ENCODE data around the gene TRIP6.

TRIP6 gene, protein sequence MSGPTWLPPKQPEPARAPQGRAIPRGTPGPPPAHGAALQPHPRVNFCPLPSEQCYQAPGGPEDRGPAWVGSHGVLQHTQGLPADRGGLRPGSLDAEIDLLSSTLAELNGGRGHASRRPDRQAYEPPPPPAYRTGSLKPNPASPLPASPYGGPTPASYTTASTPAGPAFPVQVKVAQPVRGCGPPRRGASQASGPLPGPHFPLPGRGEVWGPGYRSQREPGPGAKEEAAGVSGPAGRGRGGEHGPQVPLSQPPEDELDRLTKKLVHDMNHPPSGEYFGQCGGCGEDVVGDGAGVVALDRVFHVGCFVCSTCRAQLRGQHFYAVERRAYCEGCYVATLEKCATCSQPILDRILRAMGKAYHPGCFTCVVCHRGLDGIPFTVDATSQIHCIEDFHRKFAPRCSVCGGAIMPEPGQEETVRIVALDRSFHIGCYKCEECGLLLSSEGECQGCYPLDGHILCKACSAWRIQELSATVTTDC

DNA sequence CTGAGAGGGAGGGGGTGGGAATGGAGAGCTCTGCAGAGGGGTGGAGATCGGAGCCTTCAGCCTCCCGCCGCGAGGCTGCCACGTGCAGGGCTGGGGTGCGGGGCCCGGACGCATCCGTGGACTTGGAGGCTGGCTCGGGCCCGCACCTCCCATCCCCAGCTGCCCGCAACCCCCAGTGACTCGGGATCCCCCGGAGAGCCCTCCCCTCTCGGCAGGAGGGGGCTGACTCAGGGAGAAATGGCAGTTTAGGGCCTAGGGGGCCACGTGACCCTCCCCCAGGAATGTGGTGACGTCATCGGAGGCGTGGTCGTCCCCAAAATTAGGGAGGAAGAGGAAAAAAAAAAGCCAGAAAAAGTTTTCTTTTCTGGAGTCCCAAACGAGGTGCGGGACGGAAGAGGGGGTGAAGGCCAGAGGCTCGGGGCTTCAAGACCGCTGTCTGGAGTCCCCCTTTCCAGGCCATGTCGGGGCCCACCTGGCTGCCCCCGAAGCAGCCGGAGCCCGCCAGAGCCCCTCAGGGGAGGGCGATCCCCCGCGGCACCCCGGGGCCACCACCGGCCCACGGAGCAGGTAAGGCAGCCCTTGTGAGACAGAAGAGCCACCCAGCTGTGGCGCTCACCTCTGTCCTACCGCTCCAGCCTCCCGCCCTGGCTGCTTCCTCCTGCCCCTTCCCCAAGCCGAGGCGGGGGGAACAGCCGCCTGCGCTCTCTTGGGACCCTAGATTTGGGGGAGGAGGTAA is at the start of gene TRIP6:
Gene TRIP6 (plus strand): TSS at position 348 of the 736 bp plus-strand sequence. CDS start 111 bp downstream, at position 459.
- CTCF ChIA-PET, result interaction anchor here (1.1 kb wide), 1 partner anchor 15 kb away, joined by 3 read pairs; the partner anchor contains the start of gene SLC12A9
- H3K4me3 Mint-ChIP-seq, result peak within 1 kb of the TSS; percentile 88
- DNase-seq, result peak; percentile 73
- peaks cover 29% of the 10 kb centered on the region for H3K4me1 Mint-ChIP-seq
- H3K27me3 Mint-ChIP-seq, result no peaks in the 10 kb centered on the region
- no peaks in the 10 kb centered on the region for H3K9me3 Mint-ChIP-seq
- H3K27ac Mint-ChIP-seq, result peak within 1 kb of the TSS; percentile 93
- H3K36me3 Mint-ChIP-seq, result peaks cover 30% of the 10 kb centered on the region

- CTCF ChIA-PET, result interaction anchor here (3.7 kb wide), 1 partner anchor 18 kb away, joined by 14 read pairs; no protein-coding TSS in a partner anchor
- Mint-ChIP-seq H3K27me3 (peaks cover 4% of the 10 kb centered on the region), H3K4me1 (no peaks in the 10 kb centered on the region), H3K27ac (no peak overlapping the region), H3K4me3 (no peak overlapping the region), H3K36me3 (no peaks in the 10 kb centered on the region), H3K9me3 (no peaks in the 10 kb centered on the region)
- no peak for DNase-seq
These were observed 48.8 kb upstream of the TRIP6 start for GRCh38 chr7:100818366-100818765.

- H3K9me3 Mint-ChIP-seq, result no peaks in the 10 kb centered on the region
- CTCF ChIA-PET, result no interaction called here
These were observed 48.4 kb upstream of the TRIP6 start for GRCh38 chr7:100818825-100819224.

GRCh38 chr7:100819586-100819985 is 47.6 kb upstream of the TRIP6 start:
- Mint-ChIP-seq H3K9me3 (no peaks in the 10 kb centered on the region), H3K27me3 (peaks cover 16% of the 10 kb centered on the region), H3K4me1 (no peaks in the 10 kb centered on the region), H3K4me3 (no peak overlapping the region), H3K36me3 (no peaks in the 10 kb centered on the region), H3K27ac (no peak overlapping the region)
- DNase-seq, result no peak
- CTCF ChIA-PET, result no interaction called here

More at GRCh38 chr7:100818825-100819224, 48.4 kb upstream of the TRIP6 start:
- Mint-ChIP-seq H3K36me3 (no peaks in the 10 kb centered on the region), H3K27me3 (peaks cover 9% of the 10 kb centered on the region), H3K4me3 (no peak overlapping the region), H3K4me1 (no peaks in the 10 kb centered on the region), H3K27ac (no peak overlapping the region)
- no peak for DNase-seq

DNA sequence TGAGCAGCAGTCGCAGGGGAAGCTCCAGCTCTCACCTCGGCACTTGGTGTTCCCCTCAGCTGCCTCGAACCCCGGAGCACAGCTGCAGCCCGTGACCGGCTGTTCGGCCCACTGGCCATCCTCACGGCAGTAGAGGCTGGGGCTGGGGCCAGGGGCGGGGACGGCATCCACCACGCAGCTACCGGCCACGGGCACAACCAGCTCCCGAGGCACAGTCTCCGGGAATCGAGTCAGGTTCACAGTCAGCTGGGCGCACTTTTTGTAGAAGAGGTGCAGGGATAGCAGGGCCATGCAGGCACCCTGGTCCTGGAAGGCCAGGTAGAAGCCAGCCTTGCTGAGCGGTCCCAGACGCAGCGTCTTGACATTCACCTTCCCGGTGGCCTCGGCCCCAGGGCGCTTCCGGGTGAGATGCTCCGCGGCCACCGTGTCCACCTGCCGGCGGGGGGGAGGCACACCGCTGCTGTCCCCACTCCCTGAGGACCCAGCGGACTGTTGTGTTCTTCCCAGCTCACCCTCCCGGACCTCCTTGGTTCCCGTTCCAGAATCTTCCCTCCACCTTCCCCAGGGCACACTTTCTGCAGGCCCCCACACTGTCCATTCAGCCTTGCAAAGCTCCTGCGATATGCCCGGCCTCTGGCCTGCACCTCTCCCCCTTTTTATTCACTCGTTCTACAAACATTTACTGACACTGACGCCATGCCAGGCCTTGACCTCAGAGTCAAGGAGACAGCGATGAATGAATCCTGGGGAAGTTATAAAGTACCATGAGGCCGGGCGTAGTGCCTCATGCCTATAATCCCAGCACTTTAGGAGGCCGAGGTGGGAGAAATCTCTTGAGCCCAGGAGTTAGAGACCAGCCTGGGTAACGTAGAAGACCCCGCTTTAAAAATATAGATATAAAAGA is 44.7 kb upstream of the TRIP6 start:
- no peak for DNase-seq
- Mint-ChIP-seq H3K27me3 (peaks cover 44% of the 10 kb centered on the region), H3K27ac (no peak overlapping the region), H3K36me3 (peaks cover 2% of the 10 kb centered on the region), H3K4me3 (no peak overlapping the region), H3K4me1 (peaks cover 14% of the 10 kb centered on the region), H3K9me3 (no peaks in the 10 kb centered on the region)
- CTCF ChIA-PET, result interaction anchor here (1.2 kb wide), 1 partner anchor 22 kb away, joined by 3 read pairs; no protein-coding TSS in a partner anchor

DNA sequence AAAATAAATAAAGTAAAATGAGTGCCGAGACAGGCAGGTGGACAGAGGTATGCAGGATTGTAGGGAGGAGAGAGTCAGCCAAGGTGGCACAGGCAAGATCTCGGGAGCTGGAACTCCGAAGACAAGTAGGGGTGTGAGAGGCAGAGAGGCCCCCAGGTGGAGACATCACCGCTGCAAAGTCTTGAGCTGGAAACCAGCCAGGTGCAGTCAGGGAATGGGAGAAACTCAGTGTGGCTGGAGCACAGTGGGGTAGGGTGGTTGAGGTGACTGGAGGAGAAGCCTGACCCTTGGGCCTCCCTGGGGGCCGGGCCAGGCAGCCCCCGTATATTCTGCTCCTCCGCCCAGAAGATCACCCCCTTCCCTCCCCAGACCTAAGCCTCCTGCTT is 44.1 kb upstream of the TRIP6 start:
- no peak overlapping the region for H3K27ac Mint-ChIP-seq
- no peak overlapping the region for H3K4me3 Mint-ChIP-seq
- CTCF ChIA-PET, result interaction anchor here (1.2 kb wide), 1 partner anchor 22 kb away, joined by 3 read pairs; no protein-coding TSS in a partner anchor
- H3K4me1 Mint-ChIP-seq, result peaks cover 19% of the 10 kb centered on the region
- peaks cover 50% of the 10 kb centered on the region for H3K27me3 Mint-ChIP-seq
- DNase-seq, result no peak
- peaks cover 3% of the 10 kb centered on the region for H3K36me3 Mint-ChIP-seq
- H3K9me3 Mint-ChIP-seq, result no peaks in the 10 kb centered on the region

DNA sequence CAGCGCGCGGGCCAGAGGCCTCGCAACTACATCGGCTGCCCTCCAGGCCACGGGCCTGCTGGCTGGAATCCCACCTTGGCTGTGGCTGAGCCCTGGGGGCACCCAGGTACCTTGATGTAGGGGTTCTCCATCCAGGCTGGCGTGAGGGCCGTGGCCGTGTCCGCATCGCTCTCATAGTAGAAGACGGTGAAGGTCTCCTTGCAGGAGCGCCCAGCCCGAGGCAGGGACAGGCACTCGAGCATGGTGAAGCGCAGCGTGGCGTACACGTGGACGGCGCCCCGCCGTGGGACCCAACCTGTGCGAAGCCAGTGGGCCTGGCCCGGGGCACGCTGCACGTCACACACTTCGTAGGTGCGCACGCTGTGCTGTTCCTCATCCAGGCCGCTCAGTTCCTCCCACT is 43.7 kb upstream of the TRIP6 start:
- Mint-ChIP-seq H3K36me3 (peaks cover 3% of the 10 kb centered on the region), H3K4me3 (no peak overlapping the region), H3K4me1 (peaks cover 21% of the 10 kb centered on the region), H3K27me3 (peaks cover 54% of the 10 kb centered on the region), H3K27ac (no peak overlapping the region), H3K9me3 (no peaks in the 10 kb centered on the region)
- no peak for DNase-seq
- CTCF ChIA-PET, result interaction anchor here (1.2 kb wide), 1 partner anchor 23 kb away, joined by 3 read pairs; no protein-coding TSS in a partner anchor

DNA sequence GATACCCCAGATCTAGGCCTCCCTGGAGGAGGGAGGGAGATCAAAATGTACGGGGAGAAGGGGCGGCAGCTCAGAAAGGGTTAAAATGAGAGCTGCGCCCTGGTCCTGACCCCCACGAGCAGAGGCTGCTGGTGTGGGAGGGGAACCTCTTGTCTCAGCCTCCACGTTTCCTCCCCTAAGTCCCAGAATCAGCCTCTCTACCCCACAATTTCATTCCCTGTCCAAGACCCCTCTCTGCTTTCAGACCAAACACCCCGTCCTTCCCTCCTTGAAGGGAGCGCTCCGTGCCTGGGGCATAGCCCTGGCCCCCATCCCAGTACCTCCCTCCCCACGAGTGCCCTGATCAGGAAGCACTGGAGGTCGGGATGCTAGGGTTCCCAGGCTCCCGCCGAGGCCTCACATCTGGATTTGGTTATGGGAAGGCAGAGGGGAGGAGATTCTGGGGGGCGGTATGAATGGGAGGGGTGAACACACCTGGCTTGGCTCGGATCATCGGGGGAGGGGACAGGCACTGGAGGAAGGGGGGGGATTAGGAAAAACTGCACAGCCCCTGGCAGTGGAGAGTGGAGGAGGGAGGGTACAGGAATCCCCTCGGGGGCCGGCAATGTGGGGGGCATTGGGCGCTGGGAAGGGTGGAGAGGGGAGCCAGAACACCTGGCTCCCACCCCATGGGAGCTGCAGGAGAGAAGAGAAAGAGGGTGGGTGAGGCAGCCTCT is 42.5 kb upstream of the TRIP6 start:
- no peaks in the 10 kb centered on the region for H3K9me3 Mint-ChIP-seq
- peaks cover 65% of the 10 kb centered on the region for H3K27me3 Mint-ChIP-seq
- H3K36me3 Mint-ChIP-seq, result peaks cover 3% of the 10 kb centered on the region
- DNase-seq, result no peak
- CTCF ChIA-PET, result no interaction called here
- H3K4me3 Mint-ChIP-seq, result no peak overlapping the region
- H3K4me1 Mint-ChIP-seq, result peaks cover 26% of the 10 kb centered on the region
- H3K27ac Mint-ChIP-seq, result no peak overlapping the region

GRCh38 chr7:100825215-100825671 is 41.9 kb upstream of the TRIP6 start:
- Mint-ChIP-seq H3K27ac (no peak overlapping the region), H3K4me3 (no peak overlapping the region), H3K9me3 (no peaks in the 10 kb centered on the region), H3K27me3 (peaks cover 71% of the 10 kb centered on the region), H3K36me3 (peaks cover 3% of the 10 kb centered on the region), H3K4me1 (peaks cover 26% of the 10 kb centered on the region)
- no peak for DNase-seq
- CTCF ChIA-PET, result no interaction called here

- H3K27ac Mint-ChIP-seq, result no peak overlapping the region
- no peak for DNase-seq
These were observed 41.3 kb upstream of the TRIP6 start for GRCh38 chr7:100825751-100826513.

GRCh38 chr7:100826514-100827329 is 40.5 kb upstream of the TRIP6 start:
- H3K4me1 Mint-ChIP-seq, result peaks cover 26% of the 10 kb centered on the region
- H3K4me3 Mint-ChIP-seq, result peak overlapping the region; percentile 62
- H3K27me3 Mint-ChIP-seq, result peaks cover 81% of the 10 kb centered on the region
- H3K9me3 Mint-ChIP-seq, result no peaks in the 10 kb centered on the region
- no peak overlapping the region for H3K27ac Mint-ChIP-seq
- CTCF ChIA-PET, result no interaction called here
- DNase-seq, result no peak
- H3K36me3 Mint-ChIP-seq, result peaks cover 3% of the 10 kb centered on the region

More at GRCh38 chr7:100825751-100826513, 41.3 kb upstream of the TRIP6 start:
- Mint-ChIP-seq H3K27me3 (peaks cover 78% of the 10 kb centered on the region), H3K4me3 (peak overlapping the region; percentile 62), H3K36me3 (peaks cover 3% of the 10 kb centered on the region), H3K9me3 (no peaks in the 10 kb centered on the region), H3K4me1 (peaks cover 26% of the 10 kb centered on the region)
- CTCF ChIA-PET, result no interaction called here
